ENCODE measurements around the gene DNER. TPM values are rescaled to one million over a fixed set of nuclear protein-coding genes. Genes with fewer than 3 reads are reported as not detected.
"Not testable (repeated sequence)": the region's sequence is repeated elsewhere in the genome, so short reads cannot be mapped to it uniquely, and the experiment has no call there.

The DNER gene
- total RNA-seq, 1 experiment from 2014 or later, result 3.7 TPM

GRCh38 chr2:229714080-229714735 is at the start of gene DNER (continued):
- TF ChIP-seq, protein P1, sequence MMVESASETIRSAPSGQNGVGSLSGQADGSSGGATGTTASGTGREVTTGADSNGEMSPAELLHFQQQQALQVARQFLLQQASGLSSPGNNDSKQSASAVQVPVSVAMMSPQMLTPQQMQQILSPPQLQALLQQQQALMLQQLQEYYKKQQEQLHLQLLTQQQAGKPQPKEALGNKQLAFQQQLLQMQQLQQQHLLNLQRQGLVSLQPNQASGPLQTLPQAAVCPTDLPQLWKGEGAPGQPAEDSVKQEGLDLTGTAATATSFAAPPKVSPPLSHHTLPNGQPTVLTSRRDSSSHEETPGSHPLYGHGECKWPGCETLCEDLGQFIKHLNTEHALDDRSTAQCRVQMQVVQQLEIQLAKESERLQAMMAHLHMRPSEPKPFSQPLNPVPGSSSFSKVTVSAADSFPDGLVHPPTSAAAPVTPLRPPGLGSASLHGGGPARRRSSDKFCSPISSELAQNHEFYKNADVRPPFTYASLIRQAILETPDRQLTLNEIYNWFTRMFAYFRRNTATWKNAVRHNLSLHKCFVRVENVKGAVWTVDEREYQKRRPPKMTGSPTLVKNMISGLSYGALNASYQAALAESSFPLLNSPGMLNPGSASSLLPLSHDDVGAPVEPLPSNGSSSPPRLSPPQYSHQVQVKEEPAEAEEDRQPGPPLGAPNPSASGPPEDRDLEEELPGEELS (CRISPR knock-in tag; IDR thresholded peaks at IDR 0.05), result peak; percentile 18; the same call in 1 of the 2 replicates
- TF ChIP-seq NFYB (CRISPR knock-in tag; conservative IDR thresholded peaks at IDR 0.05; ENCODE audit: low read depth), result no peak
- no peak for TF ChIP-seq ZMAT4 (CRISPR knock-in tag; IDR thresholded peaks at IDR 0.05)
- TF ChIP-seq, protein P2, sequence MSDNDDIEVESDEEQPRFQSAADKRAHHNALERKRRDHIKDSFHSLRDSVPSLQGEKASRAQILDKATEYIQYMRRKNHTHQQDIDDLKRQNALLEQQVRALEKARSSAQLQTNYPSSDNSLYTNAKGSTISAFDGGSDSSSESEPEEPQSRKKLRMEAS (CRISPR knock-in tag; IDR thresholded peaks at IDR 0.05), result no peak

GRCh38 chr2:229761663-229762062 is 47.3 kb upstream of the DNER start:
- H3K36me3 Mint-ChIP-seq, result peaks cover 11% of the 10 kb centered on the region
- peak; percentile 24; the same call in 1 of the 2 replicates for ATAC-seq
- TF ChIP-seq, protein P3, sequence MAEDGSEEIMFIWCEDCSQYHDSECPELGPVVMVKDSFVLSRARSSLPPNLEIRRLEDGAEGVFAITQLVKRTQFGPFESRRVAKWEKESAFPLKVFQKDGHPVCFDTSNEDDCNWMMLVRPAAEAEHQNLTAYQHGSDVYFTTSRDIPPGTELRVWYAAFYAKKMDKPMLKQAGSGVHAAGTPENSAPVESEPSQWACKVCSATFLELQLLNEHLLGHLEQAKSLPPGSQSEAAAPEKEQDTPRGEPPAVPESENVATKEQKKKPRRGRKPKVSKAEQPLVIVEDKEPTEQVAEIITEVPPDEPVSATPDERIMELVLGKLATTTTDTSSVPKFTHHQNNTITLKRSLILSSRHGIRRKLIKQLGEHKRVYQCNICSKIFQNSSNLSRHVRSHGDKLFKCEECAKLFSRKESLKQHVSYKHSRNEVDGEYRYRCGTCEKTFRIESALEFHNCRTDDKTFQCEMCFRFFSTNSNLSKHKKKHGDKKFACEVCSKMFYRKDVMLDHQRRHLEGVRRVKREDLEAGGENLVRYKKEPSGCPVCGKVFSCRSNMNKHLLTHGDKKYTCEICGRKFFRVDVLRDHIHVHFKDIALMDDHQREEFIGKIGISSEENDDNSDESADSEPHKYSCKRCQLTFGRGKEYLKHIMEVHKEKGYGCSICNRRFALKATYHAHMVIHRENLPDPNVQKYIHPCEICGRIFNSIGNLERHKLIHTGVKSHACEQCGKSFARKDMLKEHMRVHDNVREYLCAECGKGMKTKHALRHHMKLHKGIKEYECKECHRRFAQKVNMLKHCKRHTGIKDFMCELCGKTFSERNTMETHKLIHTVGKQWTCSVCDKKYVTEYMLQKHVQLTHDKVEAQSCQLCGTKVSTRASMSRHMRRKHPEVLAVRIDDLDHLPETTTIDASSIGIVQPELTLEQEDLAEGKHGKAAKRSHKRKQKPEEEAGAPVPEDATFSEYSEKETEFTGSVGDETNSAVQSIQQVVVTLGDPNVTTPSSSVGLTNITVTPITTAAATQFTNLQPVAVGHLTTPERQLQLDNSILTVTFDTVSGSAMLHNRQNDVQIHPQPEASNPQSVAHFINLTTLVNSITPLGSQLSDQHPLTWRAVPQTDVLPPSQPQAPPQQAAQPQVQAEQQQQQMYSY (CRISPR knock-in tag; IDR thresholded peaks at IDR 0.05), result no peak
- TF ChIP-seq ZNF121 (CRISPR knock-in tag; IDR thresholded peaks at IDR 0.05), result no peak
- no peak for TF ChIP-seq KAT7 (CRISPR knock-in tag; IDR thresholded peaks at IDR 0.05; ENCODE audit: borderline replicate concordance)
- TF ChIP-seq MXD4 (CRISPR knock-in tag; IDR thresholded peaks at IDR 0.05; ENCODE audit: borderline replicate concordance), result no peak
- TF ChIP-seq, protein P4, sequence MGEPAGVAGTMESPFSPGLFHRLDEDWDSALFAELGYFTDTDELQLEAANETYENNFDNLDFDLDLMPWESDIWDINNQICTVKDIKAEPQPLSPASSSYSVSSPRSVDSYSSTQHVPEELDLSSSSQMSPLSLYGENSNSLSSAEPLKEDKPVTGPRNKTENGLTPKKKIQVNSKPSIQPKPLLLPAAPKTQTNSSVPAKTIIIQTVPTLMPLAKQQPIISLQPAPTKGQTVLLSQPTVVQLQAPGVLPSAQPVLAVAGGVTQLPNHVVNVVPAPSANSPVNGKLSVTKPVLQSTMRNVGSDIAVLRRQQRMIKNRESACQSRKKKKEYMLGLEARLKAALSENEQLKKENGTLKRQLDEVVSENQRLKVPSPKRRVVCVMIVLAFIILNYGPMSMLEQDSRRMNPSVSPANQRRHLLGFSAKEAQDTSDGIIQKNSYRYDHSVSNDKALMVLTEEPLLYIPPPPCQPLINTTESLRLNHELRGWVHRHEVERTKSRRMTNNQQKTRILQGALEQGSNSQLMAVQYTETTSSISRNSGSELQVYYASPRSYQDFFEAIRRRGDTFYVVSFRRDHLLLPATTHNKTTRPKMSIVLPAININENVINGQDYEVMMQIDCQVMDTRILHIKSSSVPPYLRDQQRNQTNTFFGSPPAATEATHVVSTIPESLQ (CRISPR knock-in tag; IDR thresholded peaks at IDR 0.05), result no peak
- no peak for TF ChIP-seq CTCF (IDR thresholded peaks at IDR 0.05)
- no peak for TF ChIP-seq JUN (CRISPR knock-in tag; IDR thresholded peaks at IDR 0.05)
- no peak overlapping the region for H3K4me3 Mint-ChIP-seq
- DNase-seq (ENCODE audit: low spot score), result no peak
- no peaks in the 10 kb centered on the region for H3K9me3 Mint-ChIP-seq
- no peaks in the 10 kb centered on the region for H3K27me3 Mint-ChIP-seq (ENCODE audit: low read depth)
- peaks cover 15% of the 10 kb centered on the region for H3K4me1 Mint-ChIP-seq
- H3K27ac Mint-ChIP-seq, result no peak overlapping the region
- CTCF ChIA-PET, result interaction anchor here (1.7 kb wide), 1 partner anchor 19 kb away, joined by 7 read pairs; no protein-coding TSS in a partner anchor
- POLR2A ChIA-PET, result no interaction called here

DNA sequence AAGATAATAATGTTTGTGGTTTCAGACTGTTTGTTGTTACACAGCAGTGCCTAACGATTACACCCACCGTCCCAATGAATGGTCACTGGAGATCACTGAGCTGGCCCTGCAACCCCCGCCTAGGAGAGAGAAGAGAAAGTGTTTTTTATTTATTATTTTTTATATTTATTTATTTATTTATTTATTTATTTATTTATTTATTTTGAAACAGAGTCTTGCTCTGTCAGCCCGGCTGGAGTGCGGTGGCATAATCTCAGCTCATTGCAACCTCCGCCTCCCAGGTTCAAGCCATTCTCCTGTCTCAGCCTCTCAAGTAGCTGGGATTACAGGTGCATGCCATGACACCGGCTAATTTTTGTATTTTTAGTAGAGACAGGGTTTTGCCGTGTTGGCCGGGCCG is 43.1 kb upstream of the DNER start:
- H3K4me1 Mint-ChIP-seq; H3K9me3 Mint-ChIP-seq; H3K4me3 Mint-ChIP-seq; H3K27ac Mint-ChIP-seq; H3K27me3 Mint-ChIP-seq (ENCODE audit: low read depth); H3K36me3 Mint-ChIP-seq; POLR2A ChIA-PET; DNase-seq (ENCODE audit: low spot score); CTCF ChIA-PET; ATAC-seq: not testable (repeated sequence)
- TF ChIP-seq HMGA2 (CRISPR knock-in tag; IDR thresholded peaks at IDR 0.05), result peak; percentile 65; the same call in 1 of the 2 replicates

Measured in WTC11 (cell line).